CD4-positive, CD25-positive, alpha-beta regulatory T cell (primary cell): ENCODE results near the gene UHRF2. TPM values are rescaled to one million over a fixed set of nuclear protein-coding genes. Genes with fewer than 3 reads are reported as not detected.
"Not testable (repeated sequence)": the region's sequence is repeated elsewhere in the genome, so short reads cannot be mapped to it uniquely, and the experiment has no call there.

Experiments used
- ATAC-seq, 2 donors: fragments of 150-1000 bp; cut with Tn5 transposase; one replicate each; pipeline ENCODE4 v1.10.0; 2021; ENCODE audit warnings: low read depth in 2 of 2, moderate number of reproducible peaks in 2 of 2, moderate library complexity in 1 of 2
- DNase-seq, 3 donors: peaks; one replicate each; pipeline versions ENCODE4 v3.0.0 to v3.0.0-alpha.2; 2012 to 2022; ENCODE audit warnings: mixed read lengths in 1 of 3
- H3K27ac ChIP-seq: one replicate; pipeline ENCODE4 v1.7.0; 2013; ENCODE audit warnings: mild to moderate bottlenecking, low read length; ENCODE audit not compliant: insufficient read depth, poor library complexity, severe bottlenecking
- H3K27me3 ChIP-seq: one replicate; pipeline ENCODE4 v1.7.0; 2013; ENCODE audit warnings: low read length; ENCODE audit not compliant: control insufficient read depth, insufficient read depth
- H3K36me3 ChIP-seq: one replicate; pipeline ENCODE4 v1.7.0; 2013; ENCODE audit warnings: mild to moderate bottlenecking, low read length, moderate library complexity; ENCODE audit not compliant: control insufficient read depth, insufficient read depth
- H3K4me1 ChIP-seq: 2 replicates; pipeline ENCODE4 v1.7.0; 2013; ENCODE audit warnings: mild to moderate bottlenecking, low read length; ENCODE audit not compliant: insufficient read depth, control insufficient read depth, poor library complexity, severe bottlenecking
- H3K4me3 ChIP-seq: one replicate; pipeline ENCODE4 v1.7.0; 2013; ENCODE audit warnings: low read depth, mild to moderate bottlenecking, low read length, moderate library complexity
- H3K9me3 ChIP-seq, 2 experiments: 1 replicate in 1 of 2; 2 replicates in 1 of 2; pipeline ENCODE4 v1.7.0; 2013; ENCODE audit warnings: low read length in 2 of 2, mild to moderate bottlenecking in 1 of 2, moderate library complexity in 1 of 2; ENCODE audit not compliant: control insufficient read depth in 2 of 2
- H3K27ac Mint-ChIP-seq, 3 donors: one replicate each; pipeline ENCODE4 v1.8.0; 2020 to 2022; ENCODE audit warnings: mild to moderate bottlenecking in 3 of 3, mixed read lengths in 3 of 3, moderate library complexity in 2 of 3
- H3K27me3 Mint-ChIP-seq: one replicate; pipeline ENCODE4 v1.8.0; 2022; ENCODE audit warnings: mild to moderate bottlenecking, mixed read lengths
- H3K36me3 Mint-ChIP-seq: one replicate; pipeline ENCODE4 v1.8.0; 2020; ENCODE audit warnings: mixed read lengths
- H3K4me1 Mint-ChIP-seq, 4 donors: one replicate each; pipeline ENCODE4 v1.8.0; 2020 to 2022; ENCODE audit warnings: mixed read lengths in 4 of 4, mild to moderate bottlenecking in 1 of 4
- H3K4me3 Mint-ChIP-seq, 4 donors: one replicate each; pipeline ENCODE4 v1.8.0; 2020 to 2022; ENCODE audit warnings: mild to moderate bottlenecking in 4 of 4, mixed read lengths in 4 of 4, moderate library complexity in 3 of 4
- H3K9me3 Mint-ChIP-seq, 7 donors: one replicate each; pipeline ENCODE4 v1.8.0; 2020 to 2022; ENCODE audit warnings: mixed read lengths in 7 of 7, mild to moderate bottlenecking in 3 of 7, moderate library complexity in 2 of 7
- polyA plus RNA-seq, 4 donors: library from polyadenylated mRNA; unstranded; fragments of 300-500 nt; fragmentation: Illumina TruSeq; gene quantifications; one replicate each; pipeline ENCODE4 v1.2.3, GENCODE V29; 2021
- total RNA-seq: library from RNA; stranded (reverse); gene quantifications from one replicate; pipeline ENCODE4 v1.2.3, GENCODE V29; 2022

The UHRF2 gene, protein sequence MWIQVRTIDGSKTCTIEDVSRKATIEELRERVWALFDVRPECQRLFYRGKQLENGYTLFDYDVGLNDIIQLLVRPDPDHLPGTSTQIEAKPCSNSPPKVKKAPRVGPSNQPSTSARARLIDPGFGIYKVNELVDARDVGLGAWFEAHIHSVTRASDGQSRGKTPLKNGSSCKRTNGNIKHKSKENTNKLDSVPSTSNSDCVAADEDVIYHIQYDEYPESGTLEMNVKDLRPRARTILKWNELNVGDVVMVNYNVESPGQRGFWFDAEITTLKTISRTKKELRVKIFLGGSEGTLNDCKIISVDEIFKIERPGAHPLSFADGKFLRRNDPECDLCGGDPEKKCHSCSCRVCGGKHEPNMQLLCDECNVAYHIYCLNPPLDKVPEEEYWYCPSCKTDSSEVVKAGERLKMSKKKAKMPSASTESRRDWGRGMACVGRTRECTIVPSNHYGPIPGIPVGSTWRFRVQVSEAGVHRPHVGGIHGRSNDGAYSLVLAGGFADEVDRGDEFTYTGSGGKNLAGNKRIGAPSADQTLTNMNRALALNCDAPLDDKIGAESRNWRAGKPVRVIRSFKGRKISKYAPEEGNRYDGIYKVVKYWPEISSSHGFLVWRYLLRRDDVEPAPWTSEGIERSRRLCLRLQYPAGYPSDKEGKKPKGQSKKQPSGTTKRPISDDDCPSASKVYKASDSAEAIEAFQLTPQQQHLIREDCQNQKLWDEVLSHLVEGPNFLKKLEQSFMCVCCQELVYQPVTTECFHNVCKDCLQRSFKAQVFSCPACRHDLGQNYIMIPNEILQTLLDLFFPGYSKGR
- total RNA-seq (222 TPM), polyA plus RNA-seq (10 to 100 TPM; 19.9 to 22.3 (median 20.6) TPM)

DNA sequence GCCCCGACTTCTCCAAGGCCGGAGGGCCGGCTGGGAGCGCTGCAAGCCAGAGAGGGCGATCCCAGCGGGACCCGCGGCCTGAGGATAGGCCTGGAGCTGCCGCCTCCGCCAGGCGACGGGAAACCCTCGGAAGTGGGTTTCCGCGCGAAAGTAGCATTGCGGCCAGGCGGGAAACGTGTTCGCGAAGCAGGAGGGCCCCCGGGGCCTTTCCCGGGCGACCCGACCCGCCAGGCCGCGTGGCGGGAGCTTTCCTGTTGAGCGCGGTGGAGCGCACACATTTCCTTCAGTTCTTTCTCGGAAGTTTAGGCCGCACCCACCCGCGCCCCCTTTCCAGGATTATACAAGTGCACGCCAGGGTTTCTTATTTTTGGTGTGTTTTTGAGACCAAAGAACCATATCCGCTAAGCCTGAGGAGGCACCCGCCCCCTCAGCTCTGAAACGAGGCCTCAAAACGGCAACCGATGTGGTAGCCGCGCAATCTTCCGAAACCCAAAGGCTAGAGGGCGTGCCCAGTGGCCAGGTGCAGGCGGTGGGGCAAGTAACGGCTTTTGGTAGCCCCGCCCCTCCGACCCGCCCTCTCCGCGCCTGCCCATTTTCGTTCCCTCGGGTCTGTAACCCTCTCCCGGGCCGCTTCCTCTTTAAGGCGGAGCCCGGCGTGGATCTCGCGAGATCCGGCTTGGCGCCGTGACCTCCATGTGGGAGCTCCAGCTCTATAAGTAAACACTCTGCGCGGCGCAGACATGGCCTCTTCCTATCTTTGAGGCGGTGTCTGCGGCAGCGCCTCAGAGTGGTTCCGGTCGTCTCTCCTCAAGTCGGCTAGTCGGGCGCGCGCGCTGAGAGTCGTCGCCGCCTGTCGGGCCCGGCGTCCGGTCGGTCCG, at the start of gene UHRF2:
TSS of gene UHRF2 (plus strand) at position 713 of the 878 bp plus-strand sequence. CDS start 292 bp downstream, outside the sequence.
- H3K27me3 Mint-ChIP-seq, result peaks cover 10% of the 10 kb centered on the region
- H3K4me1 ChIP-seq, result peaks cover 34% of the 10 kb centered on the region
- peak within 1 kb of the TSS; percentile 90 to 95 (median 94) for H3K27ac Mint-ChIP-seq
- peak within 1 kb of the TSS; percentile 98 for H3K4me3 ChIP-seq
- peaks cover 8% of the 10 kb centered on the region for H3K36me3 Mint-ChIP-seq
- peaks cover 23 to 38% (median 33%) of the 10 kb centered on the region in 4 donors for H3K4me1 Mint-ChIP-seq
- H3K4me3 Mint-ChIP-seq, result peak within 1 kb of the TSS; percentile 90 to 95 (median 92)
- H3K36me3 ChIP-seq, result peaks cover 8% of the 10 kb centered on the region
- peaks cover 3% of the 10 kb centered on the region for H3K27me3 ChIP-seq
- peak; percentile 97 to 100 (median 99) for DNase-seq
- H3K9me3 Mint-ChIP-seq, result no peaks in the 10 kb centered on the region
- H3K27ac ChIP-seq, result peak within 1 kb of the TSS; percentile 91
- H3K9me3 ChIP-seq, result no peaks in the 10 kb centered on the region
- peak; percentile 85 to 93 for ATAC-seq

DNA sequence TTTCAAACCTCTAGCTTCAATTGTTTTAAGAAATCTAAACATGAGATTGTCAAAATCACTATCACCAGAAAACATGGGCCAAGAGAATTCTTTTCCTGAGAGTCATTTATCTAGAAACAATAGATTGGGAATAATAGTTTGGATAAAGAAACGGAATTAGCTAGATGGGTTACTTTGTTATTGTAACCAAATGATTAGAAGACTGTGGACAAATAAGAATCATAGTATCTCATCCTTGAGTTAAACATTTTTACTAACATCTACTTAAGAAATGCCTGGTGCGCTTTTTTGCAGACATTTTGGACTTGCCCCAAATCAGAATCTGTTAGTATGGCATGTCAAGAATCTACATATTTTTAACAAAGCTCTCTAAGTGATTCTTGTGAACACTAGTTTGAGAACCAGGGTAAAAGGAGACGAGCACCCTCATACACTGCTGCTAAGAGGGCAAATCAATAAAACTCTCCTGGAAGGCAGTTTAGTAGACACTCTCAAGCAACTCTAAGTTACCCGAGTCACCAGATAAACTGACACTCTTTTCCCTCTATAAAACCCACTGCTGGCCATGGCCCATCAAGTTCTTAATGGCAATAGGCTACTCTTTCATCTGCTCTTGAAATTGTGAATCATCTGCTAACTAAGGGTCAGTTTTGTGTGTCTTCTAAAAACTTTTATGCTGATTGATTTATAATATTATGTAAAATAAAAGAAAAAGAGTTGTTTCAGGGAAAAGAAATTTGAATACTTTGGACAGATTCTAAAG, 45.7 kb upstream of the UHRF2 start:
- Mint-ChIP-seq H3K4me1 (no peaks in the 10 kb centered on the region), H3K4me3 (no peak overlapping the region), H3K36me3 (no peaks in the 10 kb centered on the region), H3K9me3 (peaks cover 0 to 7% (median 3%) of the 10 kb centered on the region in 7 donors), H3K27me3 (peaks cover 11% of the 10 kb centered on the region), H3K27ac (no peak overlapping the region)
- DNase-seq (no peak), ATAC-seq (no peak)
- Histone ChIP-seq H3K27ac (no peak overlapping the region), H3K27me3 (no peaks in the 10 kb centered on the region), H3K36me3 (no peaks in the 10 kb centered on the region), H3K9me3 (peaks cover 3 to 18% of the 10 kb centered on the region in 2 experiments), H3K4me3 (no peak overlapping the region), H3K4me1 (no peaks in the 10 kb centered on the region)

DNA sequence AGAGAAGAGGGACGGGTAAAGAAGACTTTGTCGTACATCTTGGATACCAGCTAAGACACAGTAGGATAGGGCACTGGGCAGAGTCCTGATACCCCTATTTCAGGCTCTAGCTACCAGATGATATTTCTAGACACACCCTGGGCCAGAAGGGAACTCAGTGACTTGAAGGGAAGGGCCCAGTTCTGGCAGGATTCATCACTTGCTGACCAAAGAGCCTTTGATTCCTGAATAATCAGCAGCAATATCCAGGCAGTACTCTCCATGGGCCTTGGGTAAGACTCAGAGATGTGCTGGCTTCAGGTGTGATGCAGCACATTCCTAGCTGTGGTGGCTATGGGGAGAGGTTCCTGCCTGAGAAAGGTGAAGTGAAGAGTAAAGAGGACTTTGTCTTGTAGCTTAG, 44.2 kb upstream of the UHRF2 start:
- no peak overlapping the region for H3K4me3 Mint-ChIP-seq
- H3K9me3 Mint-ChIP-seq, result peaks cover 0 to 7% (median 5%) of the 10 kb centered on the region in 7 donors
- Histone ChIP-seq H3K27ac (no peak overlapping the region), H3K4me3 (no peak overlapping the region), H3K36me3 (no peaks in the 10 kb centered on the region), H3K9me3 (peaks cover 3 to 18% of the 10 kb centered on the region in 2 experiments), H3K4me1 (no peaks in the 10 kb centered on the region), H3K27me3 (no peaks in the 10 kb centered on the region)
- ATAC-seq (no peak), DNase-seq (no peak)
- no peaks in the 10 kb centered on the region for H3K36me3 Mint-ChIP-seq
- no peaks in the 10 kb centered on the region for H3K4me1 Mint-ChIP-seq
- no peak overlapping the region for H3K27ac Mint-ChIP-seq
- peaks cover 11% of the 10 kb centered on the region for H3K27me3 Mint-ChIP-seq

DNA sequence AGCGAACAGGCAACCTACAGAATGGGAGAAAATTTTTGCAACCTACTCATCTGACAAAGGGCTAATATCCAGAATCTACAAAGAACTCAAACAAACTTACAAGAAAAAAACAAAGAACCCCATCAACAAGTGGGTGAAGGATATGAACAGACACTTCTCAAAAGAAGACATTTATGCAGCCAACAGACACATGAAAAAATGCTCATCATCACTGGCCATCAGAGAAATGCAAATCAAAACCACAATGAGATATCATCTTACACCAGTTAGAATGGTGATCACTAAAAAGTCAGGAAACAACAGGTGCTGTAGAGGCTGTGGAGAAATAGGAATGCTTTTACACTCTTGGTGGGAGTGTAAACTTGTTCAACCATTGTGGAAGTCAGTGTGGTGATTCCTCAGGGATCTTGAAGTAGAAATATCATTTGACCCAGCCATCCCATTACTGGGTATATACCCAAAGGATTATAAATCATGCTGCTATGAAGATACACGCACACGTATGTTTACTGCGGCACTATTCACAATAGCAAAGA, 31.5 kb upstream of the UHRF2 start:
- not testable (repeated sequence) for H3K4me1 Mint-ChIP-seq, H3K9me3 Mint-ChIP-seq, H3K4me3 Mint-ChIP-seq, H3K36me3 Mint-ChIP-seq, H3K27me3 ChIP-seq, H3K36me3 ChIP-seq, DNase-seq, H3K9me3 ChIP-seq, ATAC-seq, H3K27ac Mint-ChIP-seq, H3K4me3 ChIP-seq, H3K27ac ChIP-seq, H3K4me1 ChIP-seq
- H3K27me3 Mint-ChIP-seq, result peaks cover 23% of the 10 kb centered on the region

DNA sequence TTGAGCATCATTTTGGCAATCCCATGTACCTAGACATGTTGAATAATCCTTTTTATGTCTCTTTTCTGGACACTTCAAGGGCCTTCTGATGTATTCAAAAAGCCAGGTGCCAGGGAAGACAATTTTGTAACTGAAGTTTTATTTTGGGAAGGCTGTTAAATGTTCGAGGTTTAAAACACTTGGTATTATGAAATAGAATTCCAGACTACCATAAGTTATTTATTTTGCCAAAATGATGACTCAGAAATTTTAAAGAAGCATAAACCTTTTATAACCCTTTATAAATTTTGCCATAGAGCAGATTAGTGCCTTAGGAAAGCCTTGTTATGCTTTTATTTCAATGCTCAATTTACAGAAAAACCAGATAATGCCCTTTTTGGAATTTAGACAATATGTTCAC, 30.3 kb upstream of the UHRF2 start:
- DNase-seq, result no peak
- Mint-ChIP-seq H3K4me3 (no peak overlapping the region), H3K9me3 (peaks cover 0 to 8% (median 1%) of the 10 kb centered on the region in 7 donors), H3K27ac (no peak overlapping the region), H3K36me3 (no peaks in the 10 kb centered on the region), H3K27me3 (peaks cover 24% of the 10 kb centered on the region), H3K4me1 (no peaks in the 10 kb centered on the region)
- no peaks in the 10 kb centered on the region for H3K36me3 ChIP-seq
- no peak for ATAC-seq
- H3K9me3 ChIP-seq, result no peaks in the 10 kb centered on the region
- H3K4me3 ChIP-seq, result no peak overlapping the region
- no peak overlapping the region for H3K27ac ChIP-seq
- H3K4me1 ChIP-seq, result no peaks in the 10 kb centered on the region
- H3K27me3 ChIP-seq, result no peaks in the 10 kb centered on the region

DNA sequence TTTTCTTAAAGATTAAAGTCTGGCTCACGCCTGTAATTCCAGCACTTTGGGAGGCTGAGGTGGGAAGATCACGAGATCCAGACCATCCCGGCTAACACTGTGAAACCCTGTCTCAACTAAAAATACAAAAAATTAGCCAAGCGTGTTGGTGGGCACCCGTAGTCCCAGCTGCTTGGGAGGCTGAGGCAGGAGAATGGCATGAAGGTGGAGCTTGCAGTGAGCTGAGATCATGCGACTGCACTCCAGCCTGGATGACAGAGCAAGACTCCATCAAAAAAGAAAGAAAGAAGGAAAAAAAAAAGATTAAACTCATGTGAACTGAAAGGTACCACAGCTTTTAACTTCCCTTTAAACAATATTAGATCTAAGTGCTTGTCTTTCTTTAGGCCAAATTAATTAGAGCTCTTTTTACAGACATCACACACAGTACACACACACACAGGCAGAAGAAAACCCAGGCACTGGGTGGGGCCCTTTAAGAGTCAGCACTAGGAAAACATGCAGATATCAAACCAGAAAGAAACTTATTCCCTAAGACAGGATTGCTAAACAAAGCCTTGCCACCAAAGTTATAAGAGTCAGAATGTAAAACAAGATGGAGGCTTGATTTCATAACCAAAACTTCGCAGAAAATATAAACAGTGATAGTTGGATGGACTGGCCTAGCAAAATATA, 29.3 kb upstream of the UHRF2 start:
- H3K36me3 ChIP-seq, result no peaks in the 10 kb centered on the region
- DNase-seq (no peak), ATAC-seq (no peak)
- no peak overlapping the region for H3K27ac ChIP-seq
- no peaks in the 10 kb centered on the region for H3K4me1 Mint-ChIP-seq
- H3K27me3 ChIP-seq, result no peaks in the 10 kb centered on the region
- H3K27ac Mint-ChIP-seq, result no peak overlapping the region
- H3K9me3 Mint-ChIP-seq, result peaks cover 0 to 8% (median 1%) of the 10 kb centered on the region in 7 donors
- H3K4me3 ChIP-seq, result no peak overlapping the region
- no peak overlapping the region for H3K4me3 Mint-ChIP-seq
- no peaks in the 10 kb centered on the region for H3K9me3 ChIP-seq
- peaks cover 24% of the 10 kb centered on the region for H3K27me3 Mint-ChIP-seq
- H3K36me3 Mint-ChIP-seq, result no peaks in the 10 kb centered on the region
- H3K4me1 ChIP-seq, result no peaks in the 10 kb centered on the region
